H9 (cell line): ENCODE measurements around the gene CARD11. TPM values are rescaled to one million over a fixed set of nuclear protein-coding genes. Genes with fewer than 3 reads are reported as not detected.
A peak's percentile ranks its signal among the peaks of the same experiment; 100 is the strongest.

Source experiments
- DNase-seq: peaks from one replicate; pipeline ENCODE4 v3.0.0-alpha.2; 2017
- H2AFZ ChIP-seq: one replicate; pipeline ENCODE4 v1.6.1; 2013; ENCODE audit warnings: mild to moderate bottlenecking, low read length, control low read depth, moderate library complexity
- H2AK5ac ChIP-seq: 2 replicates; pipeline ENCODE4 v1.6.1; 2013; ENCODE audit warnings: low read length, control low read depth, mixed read lengths; ENCODE audit not compliant: insufficient read length
- H2BK120ac ChIP-seq: one replicate; pipeline ENCODE4 v1.6.1; 2013; ENCODE audit warnings: low read depth, mild to moderate bottlenecking, low read length, control low read depth, inconsistent platforms; ENCODE audit not compliant: poor library complexity, severe bottlenecking
- H2BK12ac ChIP-seq: 2 replicates; pipeline ENCODE4 v1.6.1; 2013; ENCODE audit warnings: low read length, control low read depth, mixed read lengths, low read depth; ENCODE audit not compliant: insufficient read length
- H2BK15ac ChIP-seq: 2 replicates; pipeline ENCODE4 v1.6.1; 2013; ENCODE audit warnings: low read depth, low read length, control low read depth
- H2BK20ac ChIP-seq: one replicate; pipeline ENCODE4 v1.6.1; 2013; ENCODE audit warnings: low read depth, mild to moderate bottlenecking, low read length, control low read depth, inconsistent platforms; ENCODE audit not compliant: poor library complexity, severe bottlenecking
- H2BK5ac ChIP-seq: 2 replicates; pipeline ENCODE4 v1.6.1; 2013; ENCODE audit warnings: low read length, control low read depth, mixed read lengths; ENCODE audit not compliant: insufficient read length
- H3K14ac ChIP-seq: 2 replicates; pipeline ENCODE4 v1.6.1; 2013; ENCODE audit warnings: low read length, control low read depth; ENCODE audit not compliant: insufficient read depth
- H3K18ac ChIP-seq: 2 replicates; pipeline ENCODE4 v1.6.1; 2013; ENCODE audit warnings: low read depth, mild to moderate bottlenecking, mixed read lengths, low read length, control low read depth; ENCODE audit not compliant: insufficient read length
- H3K23ac ChIP-seq: 2 replicates; pipeline ENCODE4 v1.6.1; 2013; ENCODE audit warnings: low read length, control low read depth, mixed read lengths, low read depth; ENCODE audit not compliant: insufficient read length
- H3K23me2 ChIP-seq: 2 replicates; pipeline ENCODE4 v1.6.1; 2013; ENCODE audit warnings: low read depth, mild to moderate bottlenecking, mixed read lengths, low read length, control low read depth; ENCODE audit not compliant: insufficient read length, poor library complexity, severe bottlenecking
- H3K27ac ChIP-seq: 2 replicates; pipeline ENCODE4 v1.5.1; 2013; ENCODE audit warnings: low read length, control low read depth, mixed read lengths, low read depth; ENCODE audit not compliant: insufficient read length
- H3K27me3 ChIP-seq: 2 replicates; pipeline ENCODE4 v1.6.1; 2013; ENCODE audit warnings: low read length, control low read depth, inconsistent platforms; ENCODE audit not compliant: insufficient read depth
- H3K4ac ChIP-seq: 2 replicates; pipeline ENCODE4 v1.6.1; 2013; ENCODE audit warnings: low read depth, mild to moderate bottlenecking, control low read depth, inconsistent platforms, low read length, moderate library complexity
- H3K4me1 ChIP-seq: 2 replicates; pipeline ENCODE4 v1.6.1; 2013; ENCODE audit warnings: low read length, control low read depth, inconsistent platforms; ENCODE audit not compliant: insufficient read depth
- H3K4me2 ChIP-seq: 2 replicates; pipeline ENCODE4 v1.6.1; 2013; ENCODE audit warnings: low read length, control low read depth, mixed read lengths; ENCODE audit not compliant: insufficient read length, insufficient read depth
- H3K56ac ChIP-seq: 2 replicates; pipeline ENCODE4 v1.6.1; 2013; ENCODE audit warnings: low read depth, mild to moderate bottlenecking, mixed read lengths, low read length, control low read depth; ENCODE audit not compliant: insufficient read length
- H3K79me1 ChIP-seq: 2 replicates; pipeline ENCODE4 v1.6.1; 2013; ENCODE audit warnings: low read depth, mild to moderate bottlenecking, moderate library complexity, low read length, control low read depth, inconsistent platforms; ENCODE audit not compliant: insufficient read depth, poor library complexity, severe bottlenecking
- H3K79me2 ChIP-seq: 2 replicates; pipeline ENCODE4 v1.6.1; 2013; ENCODE audit warnings: low read length, control low read depth, inconsistent platforms; ENCODE audit not compliant: insufficient read depth
- H3K9ac ChIP-seq: 2 replicates; pipeline ENCODE4 v1.6.1; 2013; ENCODE audit warnings: low read length, control low read depth, mixed read lengths; ENCODE audit not compliant: insufficient read length; ENCODE audit errors: extremely low read depth
- H3K9me3 ChIP-seq: one replicate; pipeline ENCODE4 v1.6.1; 2013; ENCODE audit warnings: low read depth, low read length, inconsistent platforms; ENCODE audit not compliant: control insufficient read depth
- H3T11ph ChIP-seq: one replicate; pipeline ENCODE4 v1.6.1; 2013; ENCODE audit warnings: mild to moderate bottlenecking, low read length, control low read depth, inconsistent platforms
- H4K20me1 ChIP-seq: one replicate; pipeline ENCODE4 v1.6.1; 2013; ENCODE audit not compliant: control insufficient read depth, insufficient read length, insufficient read depth
- H4K5ac ChIP-seq: 2 replicates; pipeline ENCODE4 v1.6.1; 2013; ENCODE audit warnings: low read depth, mild to moderate bottlenecking, mixed read lengths, low read length, control low read depth; ENCODE audit not compliant: insufficient read length
- H4K8ac ChIP-seq: replicated peaks from 2 replicates; pipeline ENCODE4 v1.6.1; 2013; ENCODE audit warnings: low read length, control low read depth, mixed read lengths, low read depth; ENCODE audit not compliant: insufficient read length
- H4K91ac ChIP-seq: 2 replicates; pipeline ENCODE4 v1.6.1; 2013; ENCODE audit warnings: low read depth, mild to moderate bottlenecking, moderate library complexity, mixed read lengths, low read length, control low read depth; ENCODE audit not compliant: insufficient read length
- H3K27ac Mint-ChIP-seq, 3 experiments: 2 replicates in 2 of 3; 3 replicates in 1 of 3; pipeline ENCODE4 v1.8.0; 2020 to 2021; ENCODE audit warnings: mixed read lengths in 3 of 3, mild to moderate bottlenecking in 1 of 3, moderate library complexity in 1 of 3
- H3K27me3 Mint-ChIP-seq: 2 replicates; pipeline ENCODE4 v1.8.0; 2021; ENCODE audit warnings: low read depth, mild to moderate bottlenecking, moderate library complexity, mixed read lengths
- H3K36me3 Mint-ChIP-seq, 3 experiments: 2 replicates in 2 of 3; 3 replicates in 1 of 3; pipeline ENCODE4 v1.8.0; 2020 to 2021; ENCODE audit warnings: low read depth in 3 of 3, mixed read lengths in 3 of 3; ENCODE audit not compliant: insufficient read depth in 1 of 3
- H3K4me1 Mint-ChIP-seq, 2 experiments: 2 replicates each; pipeline ENCODE4 v1.8.0; 2020; ENCODE audit warnings: mixed read lengths in 2 of 2
- H3K4me3 Mint-ChIP-seq, 2 experiments: 2 replicates in 1 of 2; 3 replicates in 1 of 2; pipeline ENCODE4 v1.8.0; 2020 to 2021; ENCODE audit warnings: mild to moderate bottlenecking in 2 of 2, mixed read lengths in 2 of 2, moderate library complexity in 1 of 2
- H3K9me3 Mint-ChIP-seq, 2 experiments: 2 replicates in 1 of 2; 3 replicates in 1 of 2; pipeline ENCODE4 v1.8.0; 2020; ENCODE audit warnings: mild to moderate bottlenecking in 2 of 2, mixed read lengths in 2 of 2, moderate library complexity in 1 of 2
- WGBS: extraction: QIAGEN DNeasy Blood & Tissue Kit; methylation state at CpG from one replicate; pipeline ENCODE4 v1.1.7; 2013; ENCODE audit warnings: missing lambda C conversion rate, low lambda C conversion rate, mixed read lengths; ENCODE audit not compliant: insufficient read length; ENCODE audit errors: extremely low coverage; 5-methylcytosine and 5-hydroxymethylcytosine counted together
- total RNA-seq: library from RNA; stranded (reverse); gene quantifications from 2 replicates; pipeline ENCODE4 v1.2.1, GENCODE V29; 2021
- TF ChIP-seq, protein P1 (sequence below): fragments of 200-600 bp; sonication (generic); conservative IDR thresholded peaks from 3 replicates; pipeline ENCODE4 v1.8.0; 2021; ENCODE audit warnings: antibody characterized with exemption, mild to moderate bottlenecking

CARD11 gene
- total RNA-seq, 1 experiment from 2014 or later = 20.0 TPM

DNA sequence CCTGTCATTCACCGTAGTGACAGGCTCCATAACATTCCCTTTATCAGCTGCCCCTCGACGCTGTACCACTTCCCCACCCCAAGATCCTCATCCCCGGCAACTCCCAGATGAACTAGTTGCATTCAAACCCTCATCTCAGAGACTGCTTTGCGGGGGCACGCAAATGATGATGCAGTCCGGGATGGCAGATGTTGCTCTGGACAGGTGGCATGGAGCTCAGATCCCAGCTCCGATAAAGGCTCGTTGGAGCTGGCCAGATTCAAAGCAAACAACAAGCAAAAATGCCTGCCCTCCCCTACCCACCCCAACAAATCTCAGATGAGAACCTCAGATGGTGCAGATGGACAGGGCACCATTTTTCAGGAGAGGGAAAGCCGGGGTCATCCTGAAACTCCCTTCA, 46.7 kb downstream of the CARD11 start:
- Mint-ChIP-seq H3K4me1 (peaks cover 2 to 3% of the 10 kb centered on the region in 2 experiments; a peak in 2 of 4 replicates), H3K4me3 (no peak overlapping the region)
- no peak overlapping the region for H3K9ac ChIP-seq

More for the DNA sequence above, 46.7 kb downstream of the CARD11 start:
- Histone ChIP-seq H3K27me3 (no peaks in the 10 kb centered on the region), H3K4ac (no peak overlapping the region), H3K27ac (no peak overlapping the region), H2BK20ac (no peak overlapping the region), H2AK5ac (no peak overlapping the region), H3K79me2 (no peaks in the 10 kb centered on the region), H4K5ac (no peak overlapping the region), H3K56ac (no peak overlapping the region), H2BK5ac (no peak overlapping the region), H3K23ac (no peak overlapping the region), H3K79me1 (no peaks in the 10 kb centered on the region), H3K18ac (no peak overlapping the region), H3K4me1 (no peaks in the 10 kb centered on the region), H3K4me2 (no peak overlapping the region), H3T11ph (no peak overlapping the region), H4K8ac (no peak overlapping the region), H2BK15ac (no peak overlapping the region), H2BK12ac (no peak overlapping the region), H2BK120ac (no peak overlapping the region), H3K23me2 (no peaks in the 10 kb centered on the region), H4K91ac (no peak overlapping the region), H3K9me3 (no peaks in the 10 kb centered on the region), H2AFZ (no peak overlapping the region), H4K20me1 (no peaks in the 10 kb centered on the region), H3K14ac (no peak overlapping the region)
- Mint-ChIP-seq H3K9me3 (peaks cover 11 to 16% of the 10 kb centered on the region in 2 experiments; a peak in 4 of 5 replicates), H3K27me3 (no peaks in the 10 kb centered on the region; the same call in 1 of the 2 replicates), H3K36me3 (peaks cover 8 to 20% (median 13%) of the 10 kb centered on the region in 3 experiments; a peak in 6 of 7 replicates), H3K27ac (peak overlapping the region in 1 of 3 experiments; percentile 39; a peak in 2 of 7 replicates)
- TF ChIP-seq, protein P1, sequence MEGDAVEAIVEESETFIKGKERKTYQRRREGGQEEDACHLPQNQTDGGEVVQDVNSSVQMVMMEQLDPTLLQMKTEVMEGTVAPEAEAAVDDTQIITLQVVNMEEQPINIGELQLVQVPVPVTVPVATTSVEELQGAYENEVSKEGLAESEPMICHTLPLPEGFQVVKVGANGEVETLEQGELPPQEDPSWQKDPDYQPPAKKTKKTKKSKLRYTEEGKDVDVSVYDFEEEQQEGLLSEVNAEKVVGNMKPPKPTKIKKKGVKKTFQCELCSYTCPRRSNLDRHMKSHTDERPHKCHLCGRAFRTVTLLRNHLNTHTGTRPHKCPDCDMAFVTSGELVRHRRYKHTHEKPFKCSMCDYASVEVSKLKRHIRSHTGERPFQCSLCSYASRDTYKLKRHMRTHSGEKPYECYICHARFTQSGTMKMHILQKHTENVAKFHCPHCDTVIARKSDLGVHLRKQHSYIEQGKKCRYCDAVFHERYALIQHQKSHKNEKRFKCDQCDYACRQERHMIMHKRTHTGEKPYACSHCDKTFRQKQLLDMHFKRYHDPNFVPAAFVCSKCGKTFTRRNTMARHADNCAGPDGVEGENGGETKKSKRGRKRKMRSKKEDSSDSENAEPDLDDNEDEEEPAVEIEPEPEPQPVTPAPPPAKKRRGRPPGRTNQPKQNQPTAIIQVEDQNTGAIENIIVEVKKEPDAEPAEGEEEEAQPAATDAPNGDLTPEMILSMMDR = no peak
- no CpG with 5 or more reads among the region's 10 CpGs for WGBS
- DNase-seq = no peak
